MM.1S (cell line): ENCODE measurements around the gene TUBGCP2.

ENCODE experiments used
- DNase-seq: peaks from one replicate; pipeline ENCODE4 v3.0.0-alpha.2; 2015
- H2AFZ ChIP-seq: fragments of 300-600 bp; sonication (generic); 2 replicates; pipeline ENCODE4 v1.6.0; 2016; ENCODE audit warnings: antibody characterized with exemption, low read length
- H3F3A ChIP-seq: fragments of 300-600 bp; sonication (generic); 2 replicates; pipeline ENCODE4 v1.6.1; 2016; ENCODE audit warnings: mild to moderate bottlenecking, antibody characterized with exemption, low read length, moderate library complexity, mixed read lengths; ENCODE audit not compliant: insufficient read depth
- H3K27ac ChIP-seq: fragments of 300-600 bp; sonication (generic); 2 replicates; pipeline ENCODE4 v1.5.1; 2016; ENCODE audit warnings: mild to moderate bottlenecking, low read length
- H3K27me3 ChIP-seq: fragments of 300-600 bp; sonication (generic); replicated peaks from 2 replicates; pipeline ENCODE4 v1.6.0; 2016; ENCODE audit warnings: low read length; ENCODE audit not compliant: insufficient read depth
- H3K36me3 ChIP-seq: fragments of 300-600 bp; sonication (generic); replicated peaks from 2 replicates; pipeline ENCODE4 v1.6.1; 2016; ENCODE audit warnings: mild to moderate bottlenecking, low read length, mixed read lengths; ENCODE audit not compliant: insufficient read depth
- H3K4me1 ChIP-seq: fragments of 300-600 bp; sonication (generic); 2 replicates; pipeline ENCODE4 v1.6.1; 2016; ENCODE audit warnings: low read length, mixed read lengths
- H3K4me2 ChIP-seq: fragments of 300-600 bp; sonication (generic); 2 replicates; pipeline ENCODE4 v1.6.0; 2016; ENCODE audit warnings: low read depth, low read length
- H3K4me3 ChIP-seq: fragments of 300-600 bp; sonication (generic); 2 replicates; pipeline ENCODE4 v1.5.1; 2016; ENCODE audit warnings: low read length, mixed read lengths
- H3K79me2 ChIP-seq: fragments of 300-600 bp; sonication (generic); 2 replicates; pipeline ENCODE4 v1.6.1; 2016; ENCODE audit warnings: mixed run types, low read length, mixed read lengths
- H3K9ac ChIP-seq: fragments of 300-600 bp; sonication (generic); 2 replicates; pipeline ENCODE4 v1.6.1; 2016; ENCODE audit warnings: low read length, mixed read lengths
- H3K9me2 ChIP-seq: fragments of 300-600 bp; sonication (generic); replicated peaks from 2 replicates; pipeline ENCODE4 v1.6.1; 2016; ENCODE audit warnings: mild to moderate bottlenecking, low read length, mixed read lengths; ENCODE audit not compliant: insufficient read depth
- H3K9me3 ChIP-seq: fragments of 300-600 bp; sonication (generic); replicated peaks from 2 replicates; pipeline ENCODE4 v1.6.1; 2016; ENCODE audit warnings: mild to moderate bottlenecking, low read length, mixed read lengths; ENCODE audit not compliant: insufficient read depth
- H4K20me1 ChIP-seq: fragments of 300-600 bp; sonication (generic); 2 replicates; pipeline ENCODE4 v1.6.1; 2016; ENCODE audit warnings: mild to moderate bottlenecking, low read length, moderate library complexity, mixed read lengths; ENCODE audit not compliant: insufficient read depth
- CTCF ChIP-seq: fragments of 300-600 bp; sonication (generic); IDR thresholded peaks from 2 replicates; pipeline ENCODE4 v1.5.1; 2016; ENCODE audit warnings: antibody characterized with exemption, low read length, mixed read lengths
- EZH2 ChIP-seq: fragments of 300-600 bp; sonication (generic); optimal IDR thresholded peaks from 2 replicates; pipeline ENCODE3; 2017; ENCODE audit warnings: low read depth, mild to moderate bottlenecking, antibody characterized with exemption, low read length, mixed read lengths
- EZH2phosphoT487 ChIP-seq: fragments of 300-600 bp; sonication (generic); IDR thresholded peaks from 2 replicates; pipeline ENCODE4 v1.6.1; 2018; ENCODE audit warnings: antibody characterized with exemption, low read length

TUBGCP2 gene

DNA sequence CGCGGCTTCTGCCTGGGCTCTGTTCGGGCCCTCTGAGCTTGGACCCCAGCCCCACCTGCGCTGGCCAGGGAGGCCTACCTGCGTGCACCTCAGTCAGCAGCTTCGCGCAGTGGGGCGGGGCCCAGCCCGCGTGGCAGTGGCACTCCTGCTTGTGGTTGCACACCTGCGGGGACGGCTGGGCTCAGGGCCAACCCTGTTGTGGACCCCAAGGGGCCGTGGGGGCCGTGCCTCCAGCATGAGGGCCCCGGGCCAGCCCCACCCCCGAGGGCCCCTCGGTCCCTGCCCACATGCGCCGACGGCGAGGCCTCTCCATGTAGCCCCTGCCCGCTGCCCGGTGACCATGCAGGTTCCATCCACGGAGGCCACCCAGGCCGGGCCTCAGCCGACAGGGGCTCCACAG is 39.3 kb downstream of the TUBGCP2 start:
- H2AFZ ChIP-seq = no peak overlapping the region
- H3K27me3 ChIP-seq = no peaks in the 10 kb centered on the region
- H3K79me2 ChIP-seq = peaks cover 41% of the 10 kb centered on the region
- no peak overlapping the region for H3K4me2 ChIP-seq
- peaks cover 3% of the 10 kb centered on the region for H3K36me3 ChIP-seq
- no peaks in the 10 kb centered on the region for H3K9me2 ChIP-seq
- DNase-seq = no peak
- no peaks in the 10 kb centered on the region for H4K20me1 ChIP-seq
- no peak overlapping the region for H3K4me3 ChIP-seq
- no peak overlapping the region for H3K27ac ChIP-seq
- TF ChIP-seq CTCF = no peak
- TF ChIP-seq EZH2phosphoT487 = no peak
- TF ChIP-seq EZH2 = no peak
- H3K9me3 ChIP-seq = no peaks in the 10 kb centered on the region
- peaks cover 5% of the 10 kb centered on the region; the same call in 1 of the 2 replicates for H3F3A ChIP-seq
- H3K4me1 ChIP-seq = no peaks in the 10 kb centered on the region
- no peak overlapping the region for H3K9ac ChIP-seq

GRCh38 chr10:133268532-133268931 is 40.1 kb downstream of the TUBGCP2 start:
- TF ChIP-seq EZH2phosphoT487 (no peak), CTCF (no peak), EZH2 (no peak)
- no peak overlapping the region for H3K4me2 ChIP-seq
- H3K9me3 ChIP-seq = no peaks in the 10 kb centered on the region
- H3F3A ChIP-seq = peaks cover 10% of the 10 kb centered on the region
- no peak overlapping the region for H3K9ac ChIP-seq
- no peaks in the 10 kb centered on the region for H3K9me2 ChIP-seq
- H2AFZ ChIP-seq = no peak overlapping the region
- H3K27ac ChIP-seq = no peak overlapping the region
- H4K20me1 ChIP-seq = no peaks in the 10 kb centered on the region
- H3K27me3 ChIP-seq = no peaks in the 10 kb centered on the region
- DNase-seq = no peak
- H3K79me2 ChIP-seq = peaks cover 34% of the 10 kb centered on the region
- no peaks in the 10 kb centered on the region for H3K4me1 ChIP-seq
- no peak overlapping the region for H3K4me3 ChIP-seq
- peaks cover 3% of the 10 kb centered on the region for H3K36me3 ChIP-seq

DNA sequence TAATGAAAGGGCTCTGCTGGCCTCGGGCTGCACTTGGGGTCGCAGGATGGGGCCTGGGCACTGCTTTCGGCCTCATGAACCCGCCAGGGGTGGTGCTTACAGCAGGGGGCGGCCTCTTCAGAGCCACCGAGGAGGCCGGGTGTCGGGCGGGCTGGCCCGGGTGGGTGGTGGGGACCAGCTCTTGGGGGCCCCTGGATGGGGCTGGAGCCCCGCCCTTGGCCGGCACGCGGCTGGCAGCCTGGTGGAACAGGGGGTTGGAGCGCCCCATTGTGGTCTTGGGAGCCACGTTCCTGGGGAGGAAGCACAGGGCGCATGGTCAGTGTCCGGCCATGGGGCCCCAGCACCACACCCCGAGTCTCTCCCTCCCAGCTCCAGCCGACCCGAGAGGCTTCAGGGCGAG is 40.8 kb downstream of the TUBGCP2 start:
- H3K4me2 ChIP-seq = no peak overlapping the region
- H3K9me2 ChIP-seq = no peaks in the 10 kb centered on the region
- H3F3A ChIP-seq = peaks cover 17% of the 10 kb centered on the region
- H4K20me1 ChIP-seq = no peaks in the 10 kb centered on the region
- peaks cover 27% of the 10 kb centered on the region for H3K79me2 ChIP-seq
- no peak for TF ChIP-seq EZH2phosphoT487
- no peak for TF ChIP-seq CTCF
- TF ChIP-seq EZH2 = no peak
- DNase-seq = no peak
- no peak overlapping the region for H3K27ac ChIP-seq
- no peaks in the 10 kb centered on the region for H3K9me3 ChIP-seq
- H3K9ac ChIP-seq = no peak overlapping the region
- no peak overlapping the region for H3K4me3 ChIP-seq
- no peak overlapping the region for H2AFZ ChIP-seq
- no peaks in the 10 kb centered on the region for H3K4me1 ChIP-seq
- H3K36me3 ChIP-seq = no peaks in the 10 kb centered on the region; the same call in 1 of the 2 replicates
- no peaks in the 10 kb centered on the region for H3K27me3 ChIP-seq
